Esophagus squamous epithelium (tissue), 4 donors: Measurements from ENCODE around the gene FEZ2.

Experiments used
- CTCF ChIP-seq, 6 experiments: fragments of 450-650 bp in 4 of 6; fragments of 200-600 bp in 2 of 6; sonication (generic) in 2 of 6; IDR thresholded peaks; one replicate each; pipeline ENCODE4 v1.5.1; 2016 to 2019; ENCODE audit warnings: antibody characterized with exemption in 6 of 6, mild to moderate bottlenecking in 4 of 6, moderate library complexity in 4 of 6
- POLR2A ChIP-seq, 4 donors: fragments of 450-650 bp; IDR thresholded peaks; one replicate each; pipeline ENCODE4 v1.6.1; 2017; ENCODE audit warnings: antibody characterized with exemption in 4 of 4, mild to moderate bottlenecking in 4 of 4, moderate library complexity in 3 of 4

- TF ChIP-seq CTCF (IDR thresholded peaks at IDR 0.05) = no peak
- no peak for TF ChIP-seq POLR2A (IDR thresholded peaks at IDR 0.05)
These were observed 17.3 kb upstream of the FEZ2 start for GRCh38 chr2:36615222-36615621.
